HUES48 (cell line): ENCODE measurements around the gene RTTN.
"Not testable (repeated sequence)": the region's sequence is repeated elsewhere in the genome, so short reads cannot be mapped to it uniquely, and the experiment has no call there.

Experiments used
- H3K27ac ChIP-seq: one replicate; pipeline ENCODE4 v1.7.0; 2013; ENCODE audit warnings: low read depth, low read length, inconsistent platforms
- H3K27me3 ChIP-seq: 2 replicates; pipeline ENCODE4 v1.6.1; 2013; ENCODE audit warnings: mild to moderate bottlenecking, low read length; ENCODE audit not compliant: control insufficient read depth, insufficient read depth
- H3K36me3 ChIP-seq: 2 replicates; pipeline ENCODE4 v1.6.1; 2013; ENCODE audit warnings: low read length; ENCODE audit not compliant: control insufficient read depth, insufficient read depth
- H3K4me1 ChIP-seq: 2 replicates; pipeline ENCODE4 v1.6.1; 2013; ENCODE audit warnings: mild to moderate bottlenecking, low read length; ENCODE audit not compliant: control insufficient read depth, insufficient read depth
- H3K4me3 ChIP-seq: 2 replicates; pipeline ENCODE4 v1.5.1; 2013; ENCODE audit warnings: mild to moderate bottlenecking, low read depth, low read length
- H3K9ac ChIP-seq: 2 replicates; pipeline ENCODE4 v1.6.1; 2013; ENCODE audit warnings: mild to moderate bottlenecking, low read depth, low read length, moderate library complexity
- H3K9me3 ChIP-seq: 2 replicates; pipeline ENCODE4 v1.6.1; 2013; ENCODE audit warnings: low read length; ENCODE audit not compliant: control insufficient read depth, insufficient read depth

The RTTN gene, protein sequence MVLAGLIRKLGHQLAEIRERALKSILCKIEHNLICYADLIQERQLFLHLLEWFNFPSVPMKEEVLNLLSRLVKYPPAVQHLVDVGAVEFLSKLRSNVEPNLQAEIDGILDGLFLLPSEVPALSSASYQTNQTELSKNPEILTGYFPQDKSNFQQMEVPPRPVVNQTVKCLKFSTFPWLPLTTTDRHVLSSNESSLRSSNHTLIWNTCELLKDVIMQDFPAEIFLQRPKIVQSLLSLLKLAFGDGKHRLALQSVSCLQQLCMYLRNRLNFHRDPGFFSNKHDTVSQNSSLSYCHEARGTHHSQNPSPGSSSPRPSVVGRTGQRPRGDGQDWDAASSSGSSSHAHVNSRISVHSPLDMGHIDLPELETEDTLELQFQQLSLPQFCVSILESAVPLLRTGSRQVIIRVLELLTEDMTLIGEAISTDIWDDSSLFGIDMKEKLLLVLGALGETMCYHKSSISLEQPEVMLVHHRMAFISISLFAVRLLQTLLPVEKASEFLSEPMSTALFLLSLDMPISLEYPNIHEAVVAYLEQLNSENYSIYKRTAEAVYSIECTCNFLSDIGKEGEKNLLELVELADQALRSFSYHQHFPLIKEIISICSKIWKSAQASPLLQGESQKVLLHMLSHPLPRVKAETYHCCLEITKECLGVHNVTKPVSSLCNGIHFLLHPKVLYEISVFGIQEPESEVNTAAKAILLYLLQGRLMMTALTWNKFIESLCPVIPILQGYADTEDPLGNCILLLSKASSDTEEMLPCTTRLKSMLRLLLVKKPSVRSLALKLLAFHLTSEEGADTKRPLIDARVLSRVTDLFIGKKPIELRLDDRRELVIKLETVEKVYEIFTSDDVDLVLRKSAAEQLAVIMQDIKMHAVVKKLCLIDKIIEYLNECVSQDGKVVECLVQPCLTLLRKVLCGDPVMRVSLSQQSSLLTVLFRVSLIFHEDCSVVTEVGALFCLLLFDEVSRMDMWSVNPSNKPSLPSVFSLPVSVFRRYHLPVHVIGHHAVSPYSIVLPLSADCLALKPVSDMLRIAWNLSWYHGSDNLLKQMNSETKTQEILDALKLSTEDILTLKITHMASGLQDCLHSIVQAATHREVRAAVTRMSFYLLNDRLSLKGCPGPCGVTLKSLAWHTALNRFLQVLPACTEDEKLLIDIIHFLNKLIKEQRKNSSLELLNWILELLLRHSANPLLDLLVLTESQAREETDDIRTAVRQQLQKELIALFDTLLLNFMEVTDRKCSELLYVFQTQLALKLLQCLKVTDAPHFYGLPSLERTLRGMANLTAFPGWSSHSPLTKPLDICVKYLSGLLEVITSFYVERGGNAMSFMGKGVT (N-terminal part only)

GRCh38 chr18:70205421-70206397, at the start of gene RTTN:
RTTN (minus strand) TSS chr18:70205687; CDS start chr18:70205658, 29 bp downstream.
- peak within 1 kb of the TSS; percentile 97 for H3K9ac ChIP-seq
- no peaks in the 10 kb centered on the region for H3K9me3 ChIP-seq
- H3K27me3 ChIP-seq: no peaks in the 10 kb centered on the region
- H3K4me3 ChIP-seq: peak within 1 kb of the TSS; percentile 95
- peak within 1 kb of the TSS; percentile 99 for H3K27ac ChIP-seq
- H3K4me1 ChIP-seq: peaks cover 3% of the 10 kb centered on the region; the same call in 1 of the 2 replicates
- H3K36me3 ChIP-seq: peaks cover 20% of the 10 kb centered on the region

DNA sequence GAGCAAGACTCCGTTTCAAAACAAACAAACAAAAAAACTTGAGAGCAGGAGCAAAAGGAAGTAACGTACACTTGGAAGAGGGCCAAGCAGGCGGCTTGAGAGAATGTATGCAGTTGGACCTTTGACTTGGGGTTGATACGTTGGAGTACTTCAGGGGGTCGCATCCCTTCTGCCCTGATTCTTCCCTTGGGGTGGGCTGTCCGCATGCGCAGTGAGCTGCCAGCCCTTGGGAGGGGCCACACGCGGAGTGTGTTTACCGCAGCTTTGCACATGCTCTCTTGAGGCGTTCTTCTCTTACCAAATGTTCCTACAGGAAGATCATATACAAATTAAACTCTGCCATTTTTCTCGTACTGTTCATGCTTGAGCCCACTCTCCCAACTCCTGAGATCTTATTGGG, 45.3 kb upstream of the RTTN start:
- no peaks in the 10 kb centered on the region for H3K4me1 ChIP-seq
- no peak overlapping the region for H3K9ac ChIP-seq
- no peak overlapping the region for H3K27ac ChIP-seq
- H3K4me3 ChIP-seq: no peak overlapping the region
- H3K27me3 ChIP-seq: no peaks in the 10 kb centered on the region
- H3K36me3 ChIP-seq: no peaks in the 10 kb centered on the region
- H3K9me3 ChIP-seq: no peaks in the 10 kb centered on the region

DNA sequence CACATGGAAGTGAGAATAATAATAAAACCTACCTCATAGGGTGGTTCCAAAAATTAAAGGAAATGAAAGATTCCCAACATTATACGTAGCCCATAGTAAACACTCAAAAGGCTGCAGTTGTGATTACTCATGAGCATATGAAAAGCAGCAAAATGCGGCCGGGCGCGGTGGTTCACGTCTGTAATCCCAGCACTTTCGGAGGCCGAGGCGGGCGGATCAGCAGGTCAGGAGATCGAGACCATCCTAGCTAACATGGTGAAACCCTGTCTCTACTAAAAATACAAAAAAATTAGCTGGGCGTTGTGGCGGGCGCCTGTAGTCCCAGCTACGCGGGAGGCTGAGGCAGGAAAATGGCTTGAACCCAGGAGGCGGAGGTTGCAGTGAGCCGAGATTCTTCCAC, 44.4 kb upstream of the RTTN start:
- not testable (repeated sequence) for H3K36me3 ChIP-seq, H3K4me3 ChIP-seq, H3K9me3 ChIP-seq, H3K4me1 ChIP-seq, H3K9ac ChIP-seq, H3K27me3 ChIP-seq, H3K27ac ChIP-seq

- Histone ChIP-seq H3K9me3 (no peaks in the 10 kb centered on the region), H3K27ac (no peak overlapping the region), H3K36me3 (no peaks in the 10 kb centered on the region), H3K27me3 (no peaks in the 10 kb centered on the region), H3K9ac (no peak overlapping the region), H3K4me3 (no peak overlapping the region), H3K4me1 (no peaks in the 10 kb centered on the region)
Observed at GRCh38 chr18:70249118-70249517, 43.6 kb upstream of the RTTN start.

DNA sequence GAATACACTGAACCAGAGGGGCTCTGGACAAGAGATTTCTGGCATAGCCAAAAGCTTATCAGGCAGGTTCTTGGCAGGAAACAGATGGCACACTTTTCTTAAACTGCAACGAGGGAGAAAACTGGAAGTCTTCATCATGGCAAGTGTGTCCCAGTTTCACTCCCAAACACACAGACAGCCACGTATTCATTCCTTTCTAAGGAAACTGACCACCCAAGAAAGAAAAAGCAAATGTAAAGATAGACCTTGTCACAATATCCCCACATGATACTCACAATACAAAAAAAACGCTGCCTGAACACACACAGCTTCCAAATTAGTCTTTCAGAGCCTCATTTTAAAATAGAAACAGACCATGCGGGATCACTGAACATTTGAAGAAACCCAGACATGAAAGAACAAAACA, 40.6 kb upstream of the RTTN start:
- Histone ChIP-seq H3K27ac (no peak overlapping the region), H3K36me3 (no peaks in the 10 kb centered on the region), H3K9me3 (no peaks in the 10 kb centered on the region), H3K9ac (no peak overlapping the region), H3K4me1 (no peaks in the 10 kb centered on the region), H3K4me3 (no peak overlapping the region), H3K27me3 (no peaks in the 10 kb centered on the region)

DNA sequence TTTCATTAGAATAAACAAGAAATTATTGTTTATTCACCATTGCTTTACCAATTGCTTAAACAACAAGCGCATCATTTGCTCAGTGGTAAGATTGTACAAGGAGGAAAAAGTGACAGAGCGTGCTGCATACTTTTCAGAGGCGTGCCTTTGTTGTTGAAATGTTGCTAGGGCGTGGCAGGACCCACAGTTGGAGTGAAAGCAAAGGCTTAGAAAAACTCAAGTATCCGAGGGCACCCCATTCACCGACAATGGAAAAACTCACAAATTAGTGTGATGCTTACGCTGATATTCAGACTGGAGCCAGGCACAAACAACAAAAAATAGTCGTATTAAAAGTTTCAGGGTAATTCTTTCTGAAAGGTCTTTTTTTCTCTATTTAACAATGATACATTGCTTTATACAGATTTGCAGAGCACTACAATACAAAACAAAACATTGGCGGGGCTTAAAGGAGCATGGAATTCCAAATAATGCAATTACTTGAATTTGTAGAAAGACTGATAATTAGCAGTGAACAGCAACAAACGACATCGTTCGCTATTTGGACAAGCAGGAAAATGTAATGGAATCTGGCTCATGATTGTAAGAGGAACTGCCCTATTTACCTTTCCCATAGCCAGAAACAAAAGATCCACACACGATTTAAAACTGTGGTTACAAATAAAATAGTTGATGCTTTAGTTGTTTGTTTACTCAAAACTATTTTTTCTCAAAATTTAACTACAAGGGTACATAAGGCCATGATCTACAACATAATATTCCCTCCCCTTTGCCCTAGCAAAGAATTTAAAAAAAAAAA, 37.8 kb upstream of the RTTN start:
- Histone ChIP-seq H3K27ac (no peak overlapping the region), H3K36me3 (no peaks in the 10 kb centered on the region), H3K4me3 (no peak overlapping the region), H3K4me1 (no peaks in the 10 kb centered on the region), H3K9me3 (no peaks in the 10 kb centered on the region), H3K27me3 (no peaks in the 10 kb centered on the region), H3K9ac (no peak overlapping the region)

- H3K27ac ChIP-seq, H3K4me1 ChIP-seq, H3K27me3 ChIP-seq, H3K4me3 ChIP-seq, H3K9me3 ChIP-seq, H3K36me3 ChIP-seq, H3K9ac ChIP-seq: not testable (repeated sequence)
Observed at GRCh38 chr18:70236921-70237320, 31.4 kb upstream of the RTTN start.

- Histone ChIP-seq H3K9me3 (no peaks in the 10 kb centered on the region), H3K9ac (no peak overlapping the region), H3K36me3 (no peaks in the 10 kb centered on the region), H3K4me3 (no peak overlapping the region), H3K27ac (no peak overlapping the region), H3K27me3 (no peaks in the 10 kb centered on the region), H3K4me1 (peaks cover 3% of the 10 kb centered on the region; the same call in 1 of the 2 replicates)
Observed at GRCh38 chr18:70235478-70235877, 30.0 kb upstream of the RTTN start.

DNA sequence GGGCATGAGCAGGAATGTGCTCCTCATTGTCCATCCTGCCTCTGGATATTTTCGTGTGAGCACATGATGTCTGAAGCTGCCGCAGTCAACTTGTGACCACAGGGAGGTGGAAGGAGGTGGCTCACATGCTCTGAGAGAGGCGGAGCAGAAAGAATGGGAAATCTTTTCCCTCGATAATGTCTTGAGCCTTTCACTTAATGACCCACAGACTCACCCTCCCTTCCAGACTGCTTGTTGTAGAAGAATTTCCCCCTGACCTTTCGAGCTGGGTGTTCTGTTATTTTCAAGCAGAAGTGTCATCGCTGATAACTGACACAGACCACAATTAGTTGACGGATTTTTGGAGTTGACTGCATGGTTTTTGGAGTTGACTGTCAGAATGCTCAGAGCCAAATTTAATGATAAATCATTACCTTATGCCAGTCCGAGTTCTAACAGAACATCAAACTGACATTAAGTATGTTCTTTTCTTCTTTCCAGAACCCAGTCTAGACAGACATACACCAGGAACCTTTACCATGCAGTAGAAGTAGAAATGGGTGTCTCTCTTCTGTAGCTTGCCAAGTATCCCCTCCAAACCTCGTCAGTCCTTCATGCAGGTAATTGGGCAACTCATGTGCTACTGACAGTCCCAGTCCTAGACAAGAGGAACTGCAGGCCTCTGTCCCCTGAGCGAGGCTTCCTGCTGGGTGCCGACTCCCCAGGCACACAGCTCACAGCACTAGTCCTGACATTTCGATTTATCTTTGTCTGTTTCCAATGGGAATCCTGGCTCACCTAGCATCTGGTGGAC, 29.4 kb upstream of the RTTN start:
- Histone ChIP-seq H3K36me3 (no peaks in the 10 kb centered on the region), H3K27ac (no peak overlapping the region), H3K9me3 (no peaks in the 10 kb centered on the region)

More for the DNA sequence above, 29.4 kb upstream of the RTTN start:
- Histone ChIP-seq H3K27me3 (no peaks in the 10 kb centered on the region), H3K9ac (no peak overlapping the region), H3K4me1 (peaks cover 3% of the 10 kb centered on the region; the same call in 1 of the 2 replicates), H3K4me3 (no peak overlapping the region)
